IMR-90 (cell line): Measurements from ENCODE around the gene MYO7B. TPM values are rescaled to one million over a fixed set of nuclear protein-coding genes. Genes with fewer than 3 reads are reported as not detected.
A peak's percentile ranks its signal among the peaks of the same experiment; 100 is the strongest.

Experiments
- ATAC-seq: fragments of 200-7000 bp; cut with Tn5 transposase; 2 replicates; pipeline ENCODE4 v1.9.1; 2020; ENCODE audit warnings: low read depth, mild to moderate bottlenecking, moderate library complexity
- BruUV-seq: library from RNA; stranded (reverse); fragments of 400-500 nt; replicated peaks from 2 replicates; lab custom pipeline; 2021; lab: Mats Ljungman, UMichigan
- CTCF ChIA-PET: fragments of 300-600 bp; formaldehyde crosslinking; extraction: SDS; loops from one replicate; lab custom pipeline; 2021; ENCODE audit warnings: antibody characterized with exemption; lab: Yijun Ruan, JAX
- POLR2A ChIA-PET: fragments of 300-600 bp; sonication (Branson Sonifier 250); formaldehyde crosslinking; loops from one replicate; lab custom pipeline; 2022; ENCODE audit warnings: antibody characterized with exemption; ENCODE audit not compliant: unreplicated experiment; lab: Charles Lee
- DNase-seq: peaks from one replicate; pipeline ENCODE4 v3.0.0; 2013
- H2AFZ ChIP-seq: replicated peaks from 2 replicates; pipeline ENCODE3; 2013; ENCODE audit warnings: low read length, mild to moderate bottlenecking; ENCODE audit not compliant: poor library complexity
- H2AK5ac ChIP-seq: 2 replicates; pipeline ENCODE4 v1.6.1; 2013; ENCODE audit warnings: low read depth, low read length, inconsistent platforms
- H2AK9ac ChIP-seq: replicated peaks from 2 replicates; pipeline ENCODE3; 2013; ENCODE audit warnings: mild to moderate bottlenecking, low read depth, low read length, moderate library complexity; ENCODE audit not compliant: poor library complexity
- H2BK120ac ChIP-seq: 2 replicates; pipeline ENCODE4 v1.6.1; 2013; ENCODE audit warnings: low read depth, low read length, inconsistent platforms
- H2BK15ac ChIP-seq: 3 replicates; pipeline ENCODE4 v1.6.1; 2013; ENCODE audit warnings: low read depth, low read length, inconsistent platforms
- H2BK20ac ChIP-seq: 2 replicates; pipeline ENCODE4 v1.6.1; 2013; ENCODE audit warnings: low read depth, mild to moderate bottlenecking, inconsistent platforms, low read length, moderate library complexity
- H2BK5ac ChIP-seq: 2 replicates; pipeline ENCODE4 v1.6.1; 2013; ENCODE audit warnings: mild to moderate bottlenecking, low read depth, low read length, inconsistent platforms; ENCODE audit not compliant: poor library complexity, severe bottlenecking
- H3K14ac ChIP-seq: replicated peaks from 2 replicates; pipeline ENCODE4 v1.6.1; 2013; ENCODE audit warnings: low read depth, low read length, inconsistent platforms
- H3K18ac ChIP-seq: 2 replicates; pipeline ENCODE4 v1.6.1; 2013; ENCODE audit warnings: low read depth, low read length, control low read depth
- H3K23ac ChIP-seq: 2 replicates; pipeline ENCODE4 v1.6.1; 2013; ENCODE audit warnings: low read depth, low read length, inconsistent platforms
- H3K27ac ChIP-seq: 2 replicates; pipeline ENCODE4 v1.5.1; 2013; ENCODE audit warnings: mild to moderate bottlenecking, control low read depth, low read length; ENCODE audit not compliant: insufficient read depth
- H3K27me3 ChIP-seq: 2 replicates; pipeline ENCODE4 v1.6.1; 2013; ENCODE audit warnings: low read length; ENCODE audit not compliant: control insufficient read depth, insufficient read depth
- H3K36me3 ChIP-seq: 2 replicates; pipeline ENCODE4 v1.6.1; 2013; ENCODE audit warnings: low read length, mixed read lengths; ENCODE audit not compliant: control insufficient read depth, insufficient read depth
- H3K4ac ChIP-seq: 2 replicates; pipeline ENCODE4 v1.6.1; 2013; ENCODE audit warnings: low read depth, low read length, inconsistent platforms
- H3K4me1 ChIP-seq: 2 replicates; pipeline ENCODE4 v1.6.1; 2013; ENCODE audit warnings: low read length, mixed read lengths; ENCODE audit not compliant: control insufficient read depth, insufficient read depth
- H3K4me2 ChIP-seq: 2 replicates; pipeline ENCODE4 v1.6.1; 2013; ENCODE audit warnings: low read depth, mild to moderate bottlenecking, control low read depth, low read length, moderate library complexity
- H3K4me3 ChIP-seq: 2 replicates; pipeline ENCODE4 v1.5.1; 2013; ENCODE audit warnings: low read depth, mild to moderate bottlenecking, control low read depth, low read length, moderate library complexity; ENCODE audit not compliant: insufficient read depth
- H3K56ac ChIP-seq: 2 replicates; pipeline ENCODE4 v1.6.1; 2013; ENCODE audit warnings: low read length, inconsistent platforms; ENCODE audit not compliant: insufficient read depth; ENCODE audit errors: extremely low read depth
- H3K79me1 ChIP-seq, 2 experiments: 2 replicates each; pipeline ENCODE4 v1.6.1; 2013; ENCODE audit warnings: low read length in 2 of 2, inconsistent platforms in 1 of 2, low read depth in 1 of 2
- H3K9ac ChIP-seq: 2 replicates; pipeline ENCODE4 v1.6.1; 2013; ENCODE audit warnings: low read depth, low read length, control low read depth
- H3K9me1 ChIP-seq: 2 replicates; pipeline ENCODE4 v1.6.1; 2013; ENCODE audit warnings: low read length, inconsistent platforms; ENCODE audit not compliant: insufficient read depth
- H3K9me3 ChIP-seq: 2 replicates; pipeline ENCODE4 v1.6.1; 2013; ENCODE audit warnings: low read length; ENCODE audit not compliant: control insufficient read depth, insufficient read depth
- H4K20me1 ChIP-seq: 2 replicates; pipeline ENCODE4 v1.6.1; 2013; ENCODE audit warnings: low read length, inconsistent platforms; ENCODE audit not compliant: insufficient read depth
- H4K5ac ChIP-seq: 2 replicates; pipeline ENCODE4 v1.6.1; 2013; ENCODE audit warnings: mild to moderate bottlenecking, low read depth, low read length, control low read depth
- H4K8ac ChIP-seq, 2 experiments: 2 replicates each; pipeline ENCODE4 v1.6.1; 2013; ENCODE audit warnings: low read depth in 2 of 2, low read length in 2 of 2, control low read depth in 1 of 2, inconsistent platforms in 1 of 2
- H4K91ac ChIP-seq: 2 replicates; pipeline ENCODE4 v1.6.1; 2013; ENCODE audit warnings: low read depth, low read length, inconsistent platforms; ENCODE audit not compliant: insufficient read depth
- BHLHE40 ChIP-seq: fragments of 150-350 bp; IDR thresholded peaks from 2 replicates; pipeline ENCODE4 v1.6.1; 2016; ENCODE audit warnings: mild to moderate bottlenecking, low read depth, low read length
- CEBPB ChIP-seq: IDR thresholded peaks from 2 replicates; pipeline ENCODE4 v1.6.1; 2012; ENCODE audit warnings: low read depth, low read length, improper control_type of control experiment
- CHD1 ChIP-seq: IDR thresholded peaks from 2 replicates; pipeline ENCODE4 v1.6.1; 2012; ENCODE audit warnings: low read depth, low read length, improper control_type of control experiment
- ELK1 ChIP-seq: fragments of 150-350 bp; IDR thresholded peaks from 2 replicates; pipeline ENCODE4 v1.6.1; 2016; ENCODE audit warnings: low read depth, mild to moderate bottlenecking, low read length, moderate library complexity, borderline replicate concordance
- FOS ChIP-seq: fragments of 150-350 bp; IDR thresholded peaks from 2 replicates; pipeline ENCODE4 v1.6.1; 2016; ENCODE audit warnings: low read depth, low read length
- MAFK ChIP-seq: IDR thresholded peaks from 2 replicates; pipeline ENCODE4 v1.6.1; 2012; ENCODE audit warnings: low read depth, low read length, improper control_type of control experiment
- MAZ ChIP-seq: IDR thresholded peaks from 2 replicates; pipeline ENCODE4 v1.6.1; 2012; ENCODE audit warnings: low read depth, mild to moderate bottlenecking, low read length, improper control_type of control experiment, moderate library complexity, borderline replicate concordance
- MXI1 ChIP-seq: IDR thresholded peaks from 2 replicates; pipeline ENCODE4 v1.6.1; 2012; ENCODE audit warnings: low read depth, mild to moderate bottlenecking, low read length, moderate library complexity, borderline replicate concordance
- NFE2L2 ChIP-seq: fragments of 150-350 bp; IDR thresholded peaks from 2 replicates; pipeline ENCODE4 v1.6.1; 2016; ENCODE audit warnings: low read depth, mild to moderate bottlenecking, low read length
- RAD21 ChIP-seq: IDR thresholded peaks from 2 replicates; pipeline ENCODE4 v1.6.1; 2012; ENCODE audit warnings: low read length, improper control_type of control experiment
- RCOR1 ChIP-seq: IDR thresholded peaks from 2 replicates; pipeline ENCODE4 v1.6.1; 2012; ENCODE audit warnings: mild to moderate bottlenecking, low read length, improper control_type of control experiment; ENCODE audit not compliant: insufficient replicate concordance
- RFX5 ChIP-seq: IDR thresholded peaks from 2 replicates; pipeline ENCODE4 v1.8.0; 2012; ENCODE audit warnings: low read depth, mild to moderate bottlenecking, low read length, moderate library complexity
- SMC3 ChIP-seq: fragments of 150-350 bp; IDR thresholded peaks from 2 replicates; pipeline ENCODE4 v1.6.1; 2016; ENCODE audit warnings: low read depth, mild to moderate bottlenecking, antibody characterized with exemption, low read length, moderate library complexity
- USF2 ChIP-seq: fragments of 150-350 bp; IDR thresholded peaks from 2 replicates; pipeline ENCODE4 v1.6.1; 2017; ENCODE audit warnings: mild to moderate bottlenecking, antibody characterized with exemption, low read length, low read depth
- WGBS, 2 experiments: methylation state at CpG; one replicate each; pipeline versions ENCODE4 v1.1.5 to v1.1.7; 2013; ENCODE audit warnings: missing lambda C conversion rate in 2 of 2; ENCODE audit not compliant: insufficient read length in 1 of 2; ENCODE audit errors: extremely low coverage in 2 of 2; 5-methylcytosine and 5-hydroxymethylcytosine counted together
- dilution Hi-C: fragments of 300-500 bp; cut with HindIII; formaldehyde crosslinking; loops from one replicate; pipeline ENCODE4 v1.14.3; 2018; ENCODE audit warnings: low sequenced_read_pairs; ENCODE audit not compliant: unreplicated experiment
- in situ Hi-C: fragments of 300-500 bp; cut with MboI; formaldehyde crosslinking; loops from 3 replicates; pipeline ENCODE4 v1.14.3; 2019; ENCODE audit warnings: low sequenced_read_pairs, inconsistent platforms, mixed read lengths
- intact Hi-C: fragments of 100-400 bp; cut with micrococcal nuclease; formaldehyde crosslinking; loops from 2 replicates; pipeline ENCODE4 v1.10.0; 2022
- polyA plus RNA-seq, 3 experiments: library from polyadenylated mRNA; depleted of rRNA; stranded (reverse); fragments of >200 nt; gene quantifications; 2 replicates each; pipeline ENCODE4 v1.2.3, GENCODE V29; 2012; ENCODE audit warnings: low replicate concordance in 1 of 3
- total RNA-seq: library from RNA; depleted of rRNA; stranded (reverse); fragments of >200 nt; gene quantifications from 2 replicates; pipeline ENCODE4 v1.2.3, GENCODE V29; 2012

MYO7B gene
- total and polyA plus RNA-seq, 2 of the 4 experiments (the other 2 are of a cell fraction): 0.18 to 0.46 TPM

GRCh38 chr2:127656569-127657231 is 121.2 kb downstream of the MYO7B start:
- no peak overlapping the region for H2BK15ac ChIP-seq
- no peak overlapping the region for H3K14ac ChIP-seq
- H4K8ac ChIP-seq: no peak overlapping the region
- H3K9ac ChIP-seq: no peak overlapping the region
- no peak overlapping the region for H2AFZ ChIP-seq
- peaks cover 12 to 42% of the 10 kb centered on the region in 2 experiments for H3K79me1 ChIP-seq
- intact Hi-C loops (no loop called here), dilution Hi-C loops (no loop called here), in situ Hi-C loops (no loop called here)
- no peaks in the 10 kb centered on the region for H3K27me3 ChIP-seq
- peaks cover 18% of the 10 kb centered on the region for H3K9me1 ChIP-seq
- TF ChIP-seq CHD1 (no peak), SMC3 (no peak), BHLHE40 (no peak), MAFK (no peak), CEBPB (no peak), RFX5 (no peak), RCOR1 (no peak), ELK1 (no peak), MXI1 (no peak), RAD21 (no peak), NFE2L2 (no peak), USF2 (no peak), FOS (no peak), MAZ (no peak)
- DNase-seq (no peak), ATAC-seq (no peak)
- H2BK20ac ChIP-seq: no peak overlapping the region
- H2AK9ac ChIP-seq: peak overlapping the region; percentile 42
- H3K27ac ChIP-seq: no peak overlapping the region
- H3K9me3 ChIP-seq: peaks cover 2% of the 10 kb centered on the region; the same call in 1 of the 2 replicates
- H2BK120ac ChIP-seq: no peak overlapping the region
- H2BK5ac ChIP-seq: no peak overlapping the region
- no TSS peak for BruUV-seq
- H3K4ac ChIP-seq: no peak overlapping the region
- H3K56ac ChIP-seq: no peak overlapping the region
- WGBS, 2 experiments: 93% methylated on average over 3 of the region's 15 CpGs; no CpG with 5 or more reads in 1 of the 2 experiments
- H3K4me1 ChIP-seq: peaks cover 5% of the 10 kb centered on the region; the same call in 1 of the 2 replicates
- no peak overlapping the region for H4K91ac ChIP-seq
- H3K18ac ChIP-seq: no peak overlapping the region
- H3K4me3 ChIP-seq: no peak overlapping the region
- no peak overlapping the region for H3K4me2 ChIP-seq
- H3K36me3 ChIP-seq: peaks cover 19% of the 10 kb centered on the region
- H4K20me1 ChIP-seq: peaks cover 49% of the 10 kb centered on the region
- H4K5ac ChIP-seq: no peak overlapping the region
- H2AK5ac ChIP-seq: no peak overlapping the region
- H3K23ac ChIP-seq: no peak overlapping the region
- ChIA-PET CTCF (no interaction called here), POLR2A (no interaction called here)
